SK-N-SH treated with all-trans-retinoic acid at 6 μM for 48 hours (cell line): ENCODE data around the gene SMIM7.

Source experiments
- GLIS3 ChIP-seq: fragments of 250-450 bp; sonication (Bioruptor Pico); IDR thresholded peaks from 2 replicates; pipeline ENCODE4 v1.5.0; 2020; ENCODE audit warnings: mild to moderate bottlenecking, moderate library complexity
- PATZ1 ChIP-seq: fragments of 250-450 bp; sonication (Bioruptor Pico); IDR thresholded peaks from 2 replicates; pipeline ENCODE4 v1.8.0; 2020; ENCODE audit warnings: mild to moderate bottlenecking, moderate library complexity, borderline replicate concordance
- SNAI2 ChIP-seq: fragments of 250-450 bp; sonication (Bioruptor Pico); IDR thresholded peaks from 2 replicates; pipeline ENCODE4 v1.5.0; 2020; ENCODE audit warnings: mild to moderate bottlenecking, moderate library complexity
- TCF4 ChIP-seq: fragments of 250-450 bp; sonication (Bioruptor Pico); IDR thresholded peaks from 2 replicates; pipeline ENCODE4 v1.8.0; 2021; ENCODE audit warnings: mild to moderate bottlenecking, moderate library complexity, borderline replicate concordance
- ZC3H10 ChIP-seq: fragments of 250-450 bp; sonication (Bioruptor Pico); IDR thresholded peaks from 2 replicates; pipeline ENCODE4 v1.5.1; 2021; ENCODE audit warnings: mild to moderate bottlenecking, moderate library complexity
- ZFP3 ChIP-seq: fragments of 250-450 bp; sonication (Bioruptor Pico); IDR thresholded peaks from 2 replicates; pipeline ENCODE4 v1.5.0; 2020; ENCODE audit warnings: mild to moderate bottlenecking, moderate library complexity
- ZFP30 ChIP-seq: fragments of 450-650 bp; formaldehyde crosslinking; IDR thresholded peaks from 2 replicates; pipeline ENCODE4 v1.5.0; 2022; ENCODE audit warnings: mild to moderate bottlenecking, moderate library complexity

- TF ChIP-seq GLIS3 (CRISPR knock-in tag) (no peak), ZFP3 (CRISPR knock-in tag) (no peak), ZFP30 (CRISPR knock-in tag) (no peak), ZC3H10 (CRISPR knock-in tag) (no peak), SNAI2 (no peak), TCF4 (CRISPR knock-in tag) (no peak), PATZ1 (CRISPR knock-in tag) (no peak)
These were observed 24.3 kb upstream of the SMIM7 start for GRCh38 chr19:16684216-16684615.
